ENCODE results near the gene KRT82.

DNA sequence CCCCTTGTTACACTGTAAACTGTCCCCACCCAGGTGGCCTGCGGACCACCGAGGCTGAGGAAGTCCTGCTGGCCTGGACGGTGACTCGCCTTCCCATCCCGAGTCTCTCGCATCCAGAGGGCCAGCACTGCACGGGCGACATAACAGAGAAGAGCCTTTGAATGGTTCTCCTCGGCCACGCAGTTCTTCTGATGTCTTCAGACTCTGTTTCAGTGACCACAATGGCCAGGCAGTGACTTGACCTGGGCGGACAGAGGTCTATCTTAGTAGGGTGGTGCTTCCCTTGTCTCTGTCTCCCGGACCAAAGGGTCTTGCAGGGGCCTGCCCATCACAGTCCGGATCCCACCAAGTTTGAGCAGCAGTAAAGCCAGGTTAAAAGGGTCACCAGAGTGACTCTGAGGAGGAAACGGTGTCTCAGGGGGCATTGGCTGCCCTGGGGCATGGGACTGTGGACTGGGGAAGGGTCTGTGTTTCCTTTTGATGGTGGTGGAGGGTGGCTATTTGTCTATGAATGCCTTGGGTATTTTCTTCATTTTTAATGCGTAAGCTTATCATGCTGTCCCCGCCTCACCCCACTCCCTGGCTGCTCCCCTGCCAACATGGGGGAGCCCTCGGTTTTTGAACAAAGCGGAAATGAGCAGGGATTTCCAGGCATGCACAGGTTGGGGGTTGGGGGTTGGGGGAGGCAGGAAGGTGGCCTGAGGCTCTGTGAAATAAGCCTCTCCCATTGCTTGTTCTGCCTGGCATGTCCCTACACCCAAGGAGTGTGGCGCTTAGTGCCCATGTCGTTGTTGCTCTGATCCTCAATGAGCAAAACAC, 49.2 kb downstream of the KRT82 start:
- TF ChIP-seq, protein P1, sequence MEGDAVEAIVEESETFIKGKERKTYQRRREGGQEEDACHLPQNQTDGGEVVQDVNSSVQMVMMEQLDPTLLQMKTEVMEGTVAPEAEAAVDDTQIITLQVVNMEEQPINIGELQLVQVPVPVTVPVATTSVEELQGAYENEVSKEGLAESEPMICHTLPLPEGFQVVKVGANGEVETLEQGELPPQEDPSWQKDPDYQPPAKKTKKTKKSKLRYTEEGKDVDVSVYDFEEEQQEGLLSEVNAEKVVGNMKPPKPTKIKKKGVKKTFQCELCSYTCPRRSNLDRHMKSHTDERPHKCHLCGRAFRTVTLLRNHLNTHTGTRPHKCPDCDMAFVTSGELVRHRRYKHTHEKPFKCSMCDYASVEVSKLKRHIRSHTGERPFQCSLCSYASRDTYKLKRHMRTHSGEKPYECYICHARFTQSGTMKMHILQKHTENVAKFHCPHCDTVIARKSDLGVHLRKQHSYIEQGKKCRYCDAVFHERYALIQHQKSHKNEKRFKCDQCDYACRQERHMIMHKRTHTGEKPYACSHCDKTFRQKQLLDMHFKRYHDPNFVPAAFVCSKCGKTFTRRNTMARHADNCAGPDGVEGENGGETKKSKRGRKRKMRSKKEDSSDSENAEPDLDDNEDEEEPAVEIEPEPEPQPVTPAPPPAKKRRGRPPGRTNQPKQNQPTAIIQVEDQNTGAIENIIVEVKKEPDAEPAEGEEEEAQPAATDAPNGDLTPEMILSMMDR (conservative IDR thresholded peaks at IDR 0.05; ENCODE audit: low read length) = no peak
- TF ChIP-seq EZH2phosphoT487 (IDR thresholded peaks at IDR 0.05; ENCODE audit: borderline replicate concordance, low read depth, low read length) = no peak
